ENCODE results near the gene BFAR. TPM values are rescaled to one million over a fixed set of nuclear protein-coding genes. Genes with fewer than 3 reads are reported as not detected.
"Not testable (repeated sequence)": the region's sequence is repeated elsewhere in the genome, so short reads cannot be mapped to it uniquely, and the experiment has no call there.

Gene BFAR
- total RNA-seq, 1 donor from 2014 or later = 78.2 TPM

DNA sequence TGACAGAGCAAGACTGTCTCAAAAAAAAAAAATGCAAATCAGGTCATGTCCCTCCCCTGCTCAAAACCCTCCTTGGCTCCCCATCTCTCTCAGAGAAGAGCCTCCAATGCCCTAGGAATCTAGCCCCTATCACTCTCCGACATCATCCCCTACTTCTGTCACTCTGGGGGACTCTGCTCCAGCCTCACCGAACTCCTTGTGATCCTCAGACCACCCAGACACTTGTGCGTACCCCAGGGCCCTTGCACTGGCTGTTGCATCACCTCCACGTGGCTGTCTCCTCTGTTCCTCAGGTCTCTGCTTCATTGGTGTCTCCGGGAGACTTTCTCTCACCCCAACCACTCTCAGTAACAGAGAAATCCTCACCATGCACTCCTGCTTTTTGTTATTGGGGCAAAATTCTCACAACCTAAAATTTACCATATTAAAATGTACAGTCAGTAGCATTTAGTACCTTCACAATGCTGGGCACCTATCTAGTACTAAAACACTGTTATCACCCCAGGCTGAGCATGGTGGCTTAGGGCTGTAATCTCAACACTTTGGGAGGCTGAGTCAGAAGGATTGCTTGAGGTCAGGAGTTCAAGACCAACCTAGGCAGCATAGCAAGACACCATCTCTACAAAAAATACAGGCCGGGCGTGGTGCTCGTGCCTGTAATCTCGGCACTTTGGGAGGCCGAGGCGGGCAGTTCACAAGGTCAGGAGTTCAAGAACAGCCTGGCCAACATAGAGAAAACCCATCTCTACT, 46.2 kb downstream of the BFAR start:
- H3K4me1 Mint-ChIP-seq (ENCODE audit: unreplicated experiment) = no peaks in the 10 kb centered on the region
- H3K27me3 Mint-ChIP-seq (ENCODE audit: unreplicated experiment) = peaks cover 3% of the 10 kb centered on the region
- no peak overlapping the region for H3K4me3 Mint-ChIP-seq (ENCODE audit: unreplicated experiment)
- H3K36me3 Mint-ChIP-seq (ENCODE audit: unreplicated experiment) = no peaks in the 10 kb centered on the region
- no peak overlapping the region for H3K27ac Mint-ChIP-seq (ENCODE audit: unreplicated experiment)
- DNase-seq (ENCODE audit: extremely low spot score, unreplicated experiment) = no peak
- no peaks in the 10 kb centered on the region for H3K9me3 Mint-ChIP-seq (ENCODE audit: unreplicated experiment)
- TF ChIP-seq, protein P1, sequence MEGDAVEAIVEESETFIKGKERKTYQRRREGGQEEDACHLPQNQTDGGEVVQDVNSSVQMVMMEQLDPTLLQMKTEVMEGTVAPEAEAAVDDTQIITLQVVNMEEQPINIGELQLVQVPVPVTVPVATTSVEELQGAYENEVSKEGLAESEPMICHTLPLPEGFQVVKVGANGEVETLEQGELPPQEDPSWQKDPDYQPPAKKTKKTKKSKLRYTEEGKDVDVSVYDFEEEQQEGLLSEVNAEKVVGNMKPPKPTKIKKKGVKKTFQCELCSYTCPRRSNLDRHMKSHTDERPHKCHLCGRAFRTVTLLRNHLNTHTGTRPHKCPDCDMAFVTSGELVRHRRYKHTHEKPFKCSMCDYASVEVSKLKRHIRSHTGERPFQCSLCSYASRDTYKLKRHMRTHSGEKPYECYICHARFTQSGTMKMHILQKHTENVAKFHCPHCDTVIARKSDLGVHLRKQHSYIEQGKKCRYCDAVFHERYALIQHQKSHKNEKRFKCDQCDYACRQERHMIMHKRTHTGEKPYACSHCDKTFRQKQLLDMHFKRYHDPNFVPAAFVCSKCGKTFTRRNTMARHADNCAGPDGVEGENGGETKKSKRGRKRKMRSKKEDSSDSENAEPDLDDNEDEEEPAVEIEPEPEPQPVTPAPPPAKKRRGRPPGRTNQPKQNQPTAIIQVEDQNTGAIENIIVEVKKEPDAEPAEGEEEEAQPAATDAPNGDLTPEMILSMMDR (IDR thresholded peaks at IDR 0.05) = no peak

DNA sequence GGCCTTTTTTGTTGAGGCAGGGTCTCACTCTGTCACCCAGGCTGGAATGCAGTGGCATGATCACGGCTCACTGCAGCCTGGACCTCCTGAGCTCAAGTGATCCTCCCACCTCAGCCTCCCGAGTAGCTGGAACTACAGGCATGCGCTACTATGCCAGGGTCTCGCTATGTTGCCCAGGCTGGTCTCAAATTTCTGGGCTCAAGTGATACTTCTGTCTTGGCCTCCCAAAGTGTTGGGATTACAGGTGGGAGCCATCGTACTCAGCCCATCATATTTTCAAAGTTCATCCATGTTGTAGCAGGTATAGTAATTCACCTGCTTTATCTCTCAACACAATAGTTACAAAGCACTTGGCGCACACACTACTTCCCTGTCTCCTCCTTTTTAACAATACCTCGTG, 47.6 kb downstream of the BFAR start:
- H3K27me3 Mint-ChIP-seq (ENCODE audit: unreplicated experiment); DNase-seq (ENCODE audit: extremely low spot score, unreplicated experiment); H3K36me3 Mint-ChIP-seq (ENCODE audit: unreplicated experiment); H3K27ac Mint-ChIP-seq (ENCODE audit: unreplicated experiment); H3K4me3 Mint-ChIP-seq (ENCODE audit: unreplicated experiment); H3K9me3 Mint-ChIP-seq (ENCODE audit: unreplicated experiment); H3K4me1 Mint-ChIP-seq (ENCODE audit: unreplicated experiment): not testable (repeated sequence)

DNA sequence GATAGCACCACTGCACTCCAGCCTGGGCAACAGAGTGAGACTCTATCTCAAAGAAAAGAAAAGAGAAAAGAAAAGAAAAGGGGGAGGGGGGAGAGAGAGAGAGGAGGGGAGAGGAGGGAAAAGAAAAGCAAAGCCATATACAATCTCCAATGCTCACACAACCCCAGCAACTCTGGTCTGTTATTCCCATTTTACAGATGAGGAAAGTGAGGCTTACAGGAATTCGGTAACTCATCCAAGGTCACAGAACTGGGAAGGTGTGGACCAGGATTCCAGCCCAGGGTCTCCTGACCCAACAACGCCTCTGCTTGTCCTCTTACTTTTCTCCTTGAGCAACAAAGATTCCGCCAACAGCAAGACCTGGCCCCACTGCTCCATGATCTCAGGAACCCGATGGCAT, 48.4 kb downstream of the BFAR start:
- Mint-ChIP-seq H3K36me3 (ENCODE audit: unreplicated experiment) (no peaks in the 10 kb centered on the region), H3K4me1 (ENCODE audit: unreplicated experiment) (no peaks in the 10 kb centered on the region), H3K27ac (ENCODE audit: unreplicated experiment) (no peak overlapping the region), H3K9me3 (ENCODE audit: unreplicated experiment) (no peaks in the 10 kb centered on the region), H3K27me3 (ENCODE audit: unreplicated experiment) (peaks cover 2% of the 10 kb centered on the region), H3K4me3 (ENCODE audit: unreplicated experiment) (no peak overlapping the region)
- TF ChIP-seq, protein P1 (IDR thresholded peaks at IDR 0.05) = no peak
- DNase-seq (ENCODE audit: extremely low spot score, unreplicated experiment) = no peak

DNA sequence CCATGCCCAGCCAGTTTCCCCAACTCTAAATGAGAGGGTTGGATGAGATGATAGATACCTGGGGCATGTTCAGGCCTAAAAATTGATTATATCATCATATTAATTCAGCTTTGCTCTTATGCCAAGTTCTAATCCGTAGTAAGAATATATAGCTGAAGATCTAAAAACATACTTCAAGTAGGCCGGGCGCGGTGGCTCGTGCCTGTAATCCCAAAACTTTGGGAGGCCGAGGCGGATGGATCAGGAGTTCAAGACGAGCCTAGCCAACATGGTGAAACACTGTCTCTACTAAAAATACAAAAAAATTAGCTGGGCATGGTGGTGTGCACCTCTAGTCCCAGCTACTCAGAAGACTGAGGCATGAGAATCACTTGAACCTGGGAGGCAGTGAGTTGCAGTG, 49.4 kb downstream of the BFAR start:
- Mint-ChIP-seq H3K4me3 (ENCODE audit: unreplicated experiment) (no peak overlapping the region), H3K27me3 (ENCODE audit: unreplicated experiment) (peaks cover 2% of the 10 kb centered on the region), H3K36me3 (ENCODE audit: unreplicated experiment) (no peaks in the 10 kb centered on the region), H3K9me3 (ENCODE audit: unreplicated experiment) (no peaks in the 10 kb centered on the region), H3K27ac (ENCODE audit: unreplicated experiment) (no peak overlapping the region), H3K4me1 (ENCODE audit: unreplicated experiment) (no peaks in the 10 kb centered on the region)
- TF ChIP-seq, protein P1 (IDR thresholded peaks at IDR 0.05) = no peak
- DNase-seq (ENCODE audit: extremely low spot score, unreplicated experiment) = no peak

DNA sequence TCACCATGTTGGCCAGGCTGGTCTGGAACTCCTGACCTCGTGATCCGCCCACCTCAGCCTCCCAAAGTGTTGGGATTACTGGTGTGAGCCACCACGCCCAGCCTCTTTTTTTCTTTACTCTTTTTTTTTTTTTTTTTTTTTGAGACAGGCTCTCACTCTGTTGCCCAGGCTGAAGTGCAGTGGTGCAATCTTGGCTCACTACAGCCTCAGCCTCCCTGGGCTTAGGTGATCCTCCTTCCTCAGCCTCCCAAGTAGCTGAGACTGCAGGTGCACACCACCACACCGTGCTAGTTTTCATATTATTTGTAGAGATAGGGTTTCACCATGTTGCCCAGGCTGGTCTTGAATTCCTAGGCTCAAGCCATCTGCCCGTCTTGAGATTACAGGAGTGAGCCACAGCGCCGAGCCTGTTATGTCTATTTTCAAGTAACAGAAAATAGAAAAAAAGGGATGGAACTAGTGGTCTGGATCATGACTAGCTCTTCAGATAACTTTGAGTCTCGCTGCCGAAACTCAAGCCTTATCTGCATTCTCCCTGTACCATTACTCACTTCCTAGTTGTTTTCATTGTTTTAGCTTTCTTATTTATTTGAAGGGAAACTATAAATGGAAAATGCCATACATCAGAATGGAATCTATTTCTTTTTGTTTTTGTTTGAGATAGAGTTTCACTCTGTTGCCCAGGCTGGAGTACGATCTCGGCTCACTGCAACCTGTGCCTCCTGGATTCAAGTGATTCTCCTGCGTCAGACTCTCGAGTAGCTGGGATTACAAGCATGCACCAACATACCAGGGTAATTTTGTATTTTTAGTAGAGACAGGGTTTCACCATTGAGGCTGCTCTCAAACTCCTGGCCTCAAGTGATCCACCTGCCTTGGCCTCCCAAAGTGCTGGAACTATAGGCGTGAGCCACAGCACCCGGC, 53.4 kb downstream of the BFAR start:
- DNase-seq (ENCODE audit: extremely low spot score, unreplicated experiment); H3K9me3 Mint-ChIP-seq (ENCODE audit: unreplicated experiment); H3K27ac Mint-ChIP-seq (ENCODE audit: unreplicated experiment): not testable (repeated sequence)

DNA sequence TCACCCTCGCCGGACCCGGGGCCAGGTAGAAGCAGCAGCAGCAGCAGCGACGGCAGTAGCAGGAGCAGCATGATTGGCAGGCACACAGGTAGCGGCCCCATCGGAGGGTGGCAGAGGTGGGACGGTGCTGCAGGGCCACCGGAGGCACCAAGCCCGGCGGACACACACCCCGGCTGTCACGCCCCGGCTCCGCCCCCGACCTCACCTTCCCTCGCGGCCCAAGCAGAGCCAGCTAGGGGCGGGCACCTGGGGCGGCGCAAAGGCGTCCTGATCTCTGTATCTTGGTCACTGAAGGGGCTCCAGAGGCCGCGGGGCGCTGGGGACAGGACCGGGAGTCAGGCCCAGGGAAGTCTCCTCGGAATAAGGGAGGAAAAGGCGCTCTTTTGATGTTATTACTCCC, 61.4 kb downstream of the BFAR start, which contains the start of gene PLA2G10:
PLA2G10 (minus strand) TSS at position 180 of the 400 bp plus-strand sequence; CDS start at position 101, 79 bp downstream.
- H3K27ac Mint-ChIP-seq (ENCODE audit: unreplicated experiment); H3K9me3 Mint-ChIP-seq (ENCODE audit: unreplicated experiment); DNase-seq (ENCODE audit: extremely low spot score, unreplicated experiment); H3K27me3 Mint-ChIP-seq (ENCODE audit: unreplicated experiment); H3K4me3 Mint-ChIP-seq (ENCODE audit: unreplicated experiment); H3K36me3 Mint-ChIP-seq (ENCODE audit: unreplicated experiment); H3K4me1 Mint-ChIP-seq (ENCODE audit: unreplicated experiment): not testable (repeated sequence)

More for the DNA sequence above, 53.4 kb downstream of the BFAR start:
- not testable (repeated sequence) for H3K4me1 Mint-ChIP-seq (ENCODE audit: unreplicated experiment); H3K4me3 Mint-ChIP-seq (ENCODE audit: unreplicated experiment); H3K36me3 Mint-ChIP-seq (ENCODE audit: unreplicated experiment); H3K27me3 Mint-ChIP-seq (ENCODE audit: unreplicated experiment)

DNA sequence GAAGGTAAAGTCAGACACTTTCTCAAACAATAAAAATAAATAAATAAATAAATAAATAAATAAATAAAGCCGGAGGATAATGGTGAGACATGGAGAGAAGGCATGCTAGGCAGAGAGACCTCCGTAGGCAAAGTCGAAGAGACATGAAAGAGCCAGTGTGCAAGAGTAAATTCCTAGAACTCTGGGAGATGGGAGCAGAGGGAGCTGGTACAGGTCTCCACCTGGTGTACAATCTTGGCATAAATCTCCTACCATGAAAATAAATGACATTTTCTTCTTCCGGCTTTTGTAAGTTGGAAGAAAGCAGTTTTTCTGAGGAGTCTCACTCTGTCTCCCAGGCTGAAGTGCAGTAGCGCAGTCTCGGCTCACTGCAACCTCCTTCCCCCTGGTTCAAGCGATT, 69.1 kb downstream of the BFAR start:
- not testable (repeated sequence) for H3K4me3 Mint-ChIP-seq (ENCODE audit: unreplicated experiment); H3K27ac Mint-ChIP-seq (ENCODE audit: unreplicated experiment)

DNA sequence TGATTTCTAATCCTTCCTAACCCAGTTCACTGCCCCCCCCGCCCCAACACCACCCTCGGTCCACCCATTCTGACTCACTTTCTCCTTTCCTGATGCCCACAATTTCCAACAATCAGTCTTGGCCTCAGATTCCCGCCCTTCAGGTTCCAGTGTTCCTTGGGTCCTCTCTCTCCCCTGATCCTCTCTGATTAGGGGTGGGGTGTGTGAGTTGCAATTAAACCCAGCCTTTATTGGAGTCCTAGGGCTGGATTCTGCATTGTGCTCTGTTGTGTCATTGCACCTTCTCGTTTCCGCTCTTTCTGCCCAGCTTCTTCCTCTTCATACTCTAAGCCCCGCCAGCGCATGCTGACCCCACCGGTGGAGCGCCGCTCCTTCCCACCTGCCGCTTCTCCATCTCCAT, 69.9 kb downstream of the BFAR start:
- H3K4me1 Mint-ChIP-seq (ENCODE audit: unreplicated experiment); H3K4me3 Mint-ChIP-seq (ENCODE audit: unreplicated experiment); H3K9me3 Mint-ChIP-seq (ENCODE audit: unreplicated experiment); H3K36me3 Mint-ChIP-seq (ENCODE audit: unreplicated experiment); DNase-seq (ENCODE audit: extremely low spot score, unreplicated experiment); H3K27me3 Mint-ChIP-seq (ENCODE audit: unreplicated experiment); H3K27ac Mint-ChIP-seq (ENCODE audit: unreplicated experiment): not testable (repeated sequence)

More for the DNA sequence above, 69.1 kb downstream of the BFAR start:
- not testable (repeated sequence) for H3K9me3 Mint-ChIP-seq (ENCODE audit: unreplicated experiment); H3K27me3 Mint-ChIP-seq (ENCODE audit: unreplicated experiment); DNase-seq (ENCODE audit: extremely low spot score, unreplicated experiment); H3K36me3 Mint-ChIP-seq (ENCODE audit: unreplicated experiment); H3K4me1 Mint-ChIP-seq (ENCODE audit: unreplicated experiment)

All from osteocyte (in vitro differentiated cells).